Measurements from ENCODE around the gene LRP6.

GRCh38 chr12:12108441-12109058, 158.3 kb downstream of the LRP6 start:
- TF ChIP-seq, protein P1, sequence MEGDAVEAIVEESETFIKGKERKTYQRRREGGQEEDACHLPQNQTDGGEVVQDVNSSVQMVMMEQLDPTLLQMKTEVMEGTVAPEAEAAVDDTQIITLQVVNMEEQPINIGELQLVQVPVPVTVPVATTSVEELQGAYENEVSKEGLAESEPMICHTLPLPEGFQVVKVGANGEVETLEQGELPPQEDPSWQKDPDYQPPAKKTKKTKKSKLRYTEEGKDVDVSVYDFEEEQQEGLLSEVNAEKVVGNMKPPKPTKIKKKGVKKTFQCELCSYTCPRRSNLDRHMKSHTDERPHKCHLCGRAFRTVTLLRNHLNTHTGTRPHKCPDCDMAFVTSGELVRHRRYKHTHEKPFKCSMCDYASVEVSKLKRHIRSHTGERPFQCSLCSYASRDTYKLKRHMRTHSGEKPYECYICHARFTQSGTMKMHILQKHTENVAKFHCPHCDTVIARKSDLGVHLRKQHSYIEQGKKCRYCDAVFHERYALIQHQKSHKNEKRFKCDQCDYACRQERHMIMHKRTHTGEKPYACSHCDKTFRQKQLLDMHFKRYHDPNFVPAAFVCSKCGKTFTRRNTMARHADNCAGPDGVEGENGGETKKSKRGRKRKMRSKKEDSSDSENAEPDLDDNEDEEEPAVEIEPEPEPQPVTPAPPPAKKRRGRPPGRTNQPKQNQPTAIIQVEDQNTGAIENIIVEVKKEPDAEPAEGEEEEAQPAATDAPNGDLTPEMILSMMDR (IDR thresholded peaks at IDR 0.05; ENCODE audit: poor library complexity), result no peak
- TF ChIP-seq EZH2phosphoT487 (IDR thresholded peaks at IDR 0.05; ENCODE audit: low read depth, severe bottlenecking, unreplicated experiment) (no peak), EZH2 (IDR thresholded peaks at IDR 0.05; ENCODE audit: borderline replicate concordance) (no peak)

Measured in hepatocyte (in vitro differentiated cells).